Tibial artery (tissue), 4 donors: ENCODE data around the gene TTC13.

Experiments used
- DNase-seq, 2 donors: peaks; one replicate each; pipeline ENCODE4 v3.0.0-alpha.2; 2019
- H3K27ac ChIP-seq, 2 donors: fragments of 200-600 bp; sonication (generic) in 1 of 2; 1 replicate in 1 of 2; 2 replicates in 1 of 2; pipeline ENCODE4 v1.5.1; 2018 to 2019; ENCODE audit warnings: mild to moderate bottlenecking in 1 of 2
- H3K27me3 ChIP-seq, 2 donors: fragments of 200-600 bp; sonication (generic) in 1 of 2; one replicate each; pipeline versions ENCODE4 v1.5.1 to v1.6.0; 2016 to 2019
- H3K36me3 ChIP-seq, 3 donors: fragments of 200-600 bp; sonication (generic) in 2 of 3; one replicate each; pipeline ENCODE4 v1.5.1; 2016 to 2019; ENCODE audit warnings: mild to moderate bottlenecking in 2 of 3
- H3K4me1 ChIP-seq, 4 donors: fragments of 200-600 bp; sonication (generic) in 2 of 4; 1 replicate in 3 of 4; 2 replicates in 1 of 4; pipeline ENCODE4 v1.5.1; 2016 to 2019
- H3K4me3 ChIP-seq, 2 donors: fragments of 200-600 bp; sonication (generic) in 1 of 2; 1 replicate in 1 of 2; 2 replicates in 1 of 2; pipeline ENCODE4 v1.5.1; 2018 to 2019; ENCODE audit warnings: mild to moderate bottlenecking in 2 of 2
- H3K9me3 ChIP-seq, 3 donors: fragments of 200-600 bp; sonication (generic) in 1 of 3; one replicate each; pipeline ENCODE4 v1.5.1; 2016 to 2019
- intact Hi-C: fragments of 100-400 bp; cut with DNase I; formaldehyde crosslinking; loops from one replicate; pipeline ENCODE4 v1.15.0; 2023; ENCODE audit warnings: low total_unique reads
- TF ChIP-seq, protein P1 (sequence below), 2 experiments: fragments of 200-600 bp in 1 of 2; fragments of 450-650 bp in 1 of 2; IDR thresholded peaks; one replicate each; pipeline ENCODE4 v1.5.1; 2017 to 2019; ENCODE audit warnings: antibody characterized with exemption in 2 of 2, mild to moderate bottlenecking in 1 of 2, moderate library complexity in 1 of 2

Gene TTC13

GRCh38 chr1:230878591-230878990 is 100.1 kb downstream of the TTC13 start:
- TF ChIP-seq, protein P1, sequence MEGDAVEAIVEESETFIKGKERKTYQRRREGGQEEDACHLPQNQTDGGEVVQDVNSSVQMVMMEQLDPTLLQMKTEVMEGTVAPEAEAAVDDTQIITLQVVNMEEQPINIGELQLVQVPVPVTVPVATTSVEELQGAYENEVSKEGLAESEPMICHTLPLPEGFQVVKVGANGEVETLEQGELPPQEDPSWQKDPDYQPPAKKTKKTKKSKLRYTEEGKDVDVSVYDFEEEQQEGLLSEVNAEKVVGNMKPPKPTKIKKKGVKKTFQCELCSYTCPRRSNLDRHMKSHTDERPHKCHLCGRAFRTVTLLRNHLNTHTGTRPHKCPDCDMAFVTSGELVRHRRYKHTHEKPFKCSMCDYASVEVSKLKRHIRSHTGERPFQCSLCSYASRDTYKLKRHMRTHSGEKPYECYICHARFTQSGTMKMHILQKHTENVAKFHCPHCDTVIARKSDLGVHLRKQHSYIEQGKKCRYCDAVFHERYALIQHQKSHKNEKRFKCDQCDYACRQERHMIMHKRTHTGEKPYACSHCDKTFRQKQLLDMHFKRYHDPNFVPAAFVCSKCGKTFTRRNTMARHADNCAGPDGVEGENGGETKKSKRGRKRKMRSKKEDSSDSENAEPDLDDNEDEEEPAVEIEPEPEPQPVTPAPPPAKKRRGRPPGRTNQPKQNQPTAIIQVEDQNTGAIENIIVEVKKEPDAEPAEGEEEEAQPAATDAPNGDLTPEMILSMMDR (IDR thresholded peaks at IDR 0.05) = no peak
- Histone ChIP-seq H3K4me3 (no peak overlapping the region), H3K27me3 (no peaks in the 10 kb centered on the region), H3K9me3 (no peaks in the 10 kb centered on the region), H3K27ac (peak overlapping the region in 1 of 2 donors; percentile 32), H3K4me1 (peaks cover 0 to 21% (median 12%) of the 10 kb centered on the region in 4 donors), H3K36me3 (no peaks in the 10 kb centered on the region)
- intact Hi-C loops = loop anchor here (5.0 kb wide), 1 partner anchor 34 kb away; no protein-coding TSS in a partner anchor
- peak; percentile 73 to 85 for DNase-seq

- Histone ChIP-seq H3K9me3 (no peaks in the 10 kb centered on the region), H3K4me3 (no peak overlapping the region), H3K36me3 (no peaks in the 10 kb centered on the region), H3K4me1 (peaks cover 0 to 21% (median 12%) of the 10 kb centered on the region in 4 donors), H3K27ac (peak overlapping the region in 1 of 2 donors; percentile 32), H3K27me3 (no peaks in the 10 kb centered on the region)
- TF ChIP-seq, protein P1 (IDR thresholded peaks at IDR 0.05) = no peak
- DNase-seq = no peak
- intact Hi-C loops = loop anchor here (5.0 kb wide), 1 partner anchor 34 kb away; no protein-coding TSS in a partner anchor
These were observed 100.6 kb downstream of the TTC13 start for GRCh38 chr1:230877924-230878590.

GRCh38 chr1:230877146-230877923 is 101.3 kb downstream of the TTC13 start:
- H3K27me3 ChIP-seq = no peaks in the 10 kb centered on the region
- H3K27ac ChIP-seq = no peak overlapping the region
- no peak for DNase-seq
- H3K4me3 ChIP-seq = no peak overlapping the region
- TF ChIP-seq, protein P1 (IDR thresholded peaks at IDR 0.05) = no peak
- peaks cover 0 to 21% (median 12%) of the 10 kb centered on the region in 4 donors for H3K4me1 ChIP-seq
- no peaks in the 10 kb centered on the region for H3K36me3 ChIP-seq
- H3K9me3 ChIP-seq = no peaks in the 10 kb centered on the region
- intact Hi-C loops = loop anchor here (5.0 kb wide), 1 partner anchor 35 kb away; no protein-coding TSS in a partner anchor

GRCh38 chr1:230876660-230877059 is 102.0 kb downstream of the TTC13 start:
- Histone ChIP-seq H3K27ac (no peak overlapping the region), H3K36me3 (no peaks in the 10 kb centered on the region), H3K27me3 (no peaks in the 10 kb centered on the region), H3K4me1 (peaks cover 0 to 21% (median 12%) of the 10 kb centered on the region in 4 donors), H3K9me3 (no peaks in the 10 kb centered on the region), H3K4me3 (no peak overlapping the region)
- DNase-seq = no peak
- intact Hi-C loops = loop anchor here (5.0 kb wide), 1 partner anchor 36 kb away; no protein-coding TSS in a partner anchor
- TF ChIP-seq, protein P1 (IDR thresholded peaks at IDR 0.05) = no peak

DNA sequence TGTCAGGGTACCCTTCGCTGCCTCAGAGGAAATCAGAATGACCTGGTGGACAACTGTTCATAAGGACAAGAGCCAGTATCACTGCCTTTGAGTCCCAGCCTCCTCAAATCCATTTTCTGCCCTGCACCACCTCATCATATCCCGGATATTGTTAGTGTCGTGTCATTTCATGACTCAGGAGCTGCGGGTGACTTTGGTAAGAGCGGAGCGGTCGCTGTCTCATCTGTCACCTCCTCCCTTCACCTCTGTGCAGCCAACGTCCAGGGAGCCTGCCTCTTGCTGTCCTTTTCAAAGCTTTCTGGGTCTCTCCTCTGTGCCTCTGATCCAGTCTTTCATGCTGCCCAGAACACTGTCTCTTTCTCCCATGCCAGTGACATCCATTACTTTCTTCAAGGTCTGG is 103.3 kb downstream of the TTC13 start:
- no peaks in the 10 kb centered on the region for H3K27me3 ChIP-seq
- H3K27ac ChIP-seq = no peak overlapping the region
- no peaks in the 10 kb centered on the region for H3K36me3 ChIP-seq
- DNase-seq = no peak
- H3K4me3 ChIP-seq = no peak overlapping the region
- TF ChIP-seq, protein P1 (IDR thresholded peaks at IDR 0.05) = no peak
- peaks cover 0 to 26% (median 12%) of the 10 kb centered on the region in 4 donors for H3K4me1 ChIP-seq
- no peaks in the 10 kb centered on the region for H3K9me3 ChIP-seq
- intact Hi-C loops = loop anchor here (5.0 kb wide), 1 partner anchor 37 kb away; no protein-coding TSS in a partner anchor
